ENCODE results near the gene SLPI. TPM values are rescaled to one million over a fixed set of nuclear protein-coding genes. Genes with fewer than 3 reads are reported as not detected.

SLPI gene, protein sequence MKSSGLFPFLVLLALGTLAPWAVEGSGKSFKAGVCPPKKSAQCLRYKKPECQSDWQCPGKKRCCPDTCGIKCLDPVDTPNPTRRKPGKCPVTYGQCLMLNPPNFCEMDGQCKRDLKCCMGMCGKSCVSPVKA
- 100 to 1,000 TPM in 1 of 3 donors, 10 to 100 TPM in 2; 29.9 to 132 (median 43.3) TPM for total RNA-seq
- long read RNA-seq, donor 1, partial matches to known transcripts: 0 of 2 reads
- long read RNA-seq, donor 1, other reads (novel, unspliced or antisense): 0 of 2 reads
- long read RNA-seq, donor 2, transcript SLPI-201 (4 exons, 596 nt): major isoform, 11 of 12 reads
- long read RNA-seq, donor 2, partial matches to known transcripts: 1 of 12 reads
- long read RNA-seq, donor 2, other reads (novel, unspliced or antisense): 0 of 12 reads

DNA sequence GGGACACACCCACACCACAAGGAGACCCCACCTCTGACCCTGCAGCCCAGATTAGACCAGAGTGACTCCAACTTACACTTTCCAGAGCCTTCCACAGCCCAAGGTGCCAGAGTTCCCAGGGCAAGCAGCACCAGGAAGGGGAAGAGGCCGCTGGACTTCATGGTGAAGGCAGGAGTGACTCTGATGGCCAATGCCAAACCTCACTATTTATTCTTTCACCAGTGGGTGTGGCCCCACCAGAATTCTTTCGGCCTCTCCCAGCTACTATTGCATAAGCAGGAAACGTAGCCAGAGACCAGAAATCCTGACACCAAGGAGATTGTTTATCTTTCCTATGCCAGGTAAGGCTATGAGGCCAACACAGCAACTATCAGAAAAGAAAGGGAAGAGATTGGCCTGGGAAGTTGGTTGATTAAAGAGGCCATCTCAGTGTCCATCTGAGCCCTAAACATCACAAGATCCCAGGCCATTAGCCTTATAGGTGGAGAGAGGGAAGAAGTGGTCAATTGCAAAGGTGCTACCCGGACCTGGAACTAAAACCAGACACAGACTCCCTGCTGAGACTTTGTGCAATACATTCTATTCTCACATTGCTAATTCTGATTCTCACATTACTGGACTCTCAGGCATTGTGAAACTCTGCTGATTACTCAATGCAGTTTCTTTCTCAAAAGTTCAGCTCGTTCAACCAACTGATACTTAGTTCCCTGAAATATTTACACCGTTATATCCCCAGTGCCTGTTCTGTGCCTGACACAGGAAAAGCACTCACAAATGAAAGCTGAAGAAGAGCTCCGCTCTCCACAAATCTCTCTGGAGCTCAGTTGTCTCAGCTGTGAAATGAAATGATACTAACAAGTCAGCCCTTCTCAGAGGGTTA lies at the start of gene SLPI:
TSS of gene SLPI (minus strand) at position 182 of the 880 bp plus-strand sequence. CDS start at position 161, 21 bp downstream.
- intact Hi-C loops (cut with DNase I, micrococcal nuclease): no loop called here
- no peaks in the 10 kb centered on the region for H3K36me3 ChIP-seq (ENCODE audit: low read depth)
- DNase-seq (peak; percentile 66 to 73 (median 70)), ATAC-seq (peak; percentile 97)
- no peaks in the 10 kb centered on the region for H3K9me3 ChIP-seq
- peaks cover 13% of the 10 kb centered on the region for H3K4me1 ChIP-seq (ENCODE audit: low read depth)
- no peak within 1 kb of the TSS for H3K4me3 ChIP-seq
- TF ChIP-seq, protein P1, sequence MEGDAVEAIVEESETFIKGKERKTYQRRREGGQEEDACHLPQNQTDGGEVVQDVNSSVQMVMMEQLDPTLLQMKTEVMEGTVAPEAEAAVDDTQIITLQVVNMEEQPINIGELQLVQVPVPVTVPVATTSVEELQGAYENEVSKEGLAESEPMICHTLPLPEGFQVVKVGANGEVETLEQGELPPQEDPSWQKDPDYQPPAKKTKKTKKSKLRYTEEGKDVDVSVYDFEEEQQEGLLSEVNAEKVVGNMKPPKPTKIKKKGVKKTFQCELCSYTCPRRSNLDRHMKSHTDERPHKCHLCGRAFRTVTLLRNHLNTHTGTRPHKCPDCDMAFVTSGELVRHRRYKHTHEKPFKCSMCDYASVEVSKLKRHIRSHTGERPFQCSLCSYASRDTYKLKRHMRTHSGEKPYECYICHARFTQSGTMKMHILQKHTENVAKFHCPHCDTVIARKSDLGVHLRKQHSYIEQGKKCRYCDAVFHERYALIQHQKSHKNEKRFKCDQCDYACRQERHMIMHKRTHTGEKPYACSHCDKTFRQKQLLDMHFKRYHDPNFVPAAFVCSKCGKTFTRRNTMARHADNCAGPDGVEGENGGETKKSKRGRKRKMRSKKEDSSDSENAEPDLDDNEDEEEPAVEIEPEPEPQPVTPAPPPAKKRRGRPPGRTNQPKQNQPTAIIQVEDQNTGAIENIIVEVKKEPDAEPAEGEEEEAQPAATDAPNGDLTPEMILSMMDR (IDR thresholded peaks at IDR 0.05): no peak

DNA sequence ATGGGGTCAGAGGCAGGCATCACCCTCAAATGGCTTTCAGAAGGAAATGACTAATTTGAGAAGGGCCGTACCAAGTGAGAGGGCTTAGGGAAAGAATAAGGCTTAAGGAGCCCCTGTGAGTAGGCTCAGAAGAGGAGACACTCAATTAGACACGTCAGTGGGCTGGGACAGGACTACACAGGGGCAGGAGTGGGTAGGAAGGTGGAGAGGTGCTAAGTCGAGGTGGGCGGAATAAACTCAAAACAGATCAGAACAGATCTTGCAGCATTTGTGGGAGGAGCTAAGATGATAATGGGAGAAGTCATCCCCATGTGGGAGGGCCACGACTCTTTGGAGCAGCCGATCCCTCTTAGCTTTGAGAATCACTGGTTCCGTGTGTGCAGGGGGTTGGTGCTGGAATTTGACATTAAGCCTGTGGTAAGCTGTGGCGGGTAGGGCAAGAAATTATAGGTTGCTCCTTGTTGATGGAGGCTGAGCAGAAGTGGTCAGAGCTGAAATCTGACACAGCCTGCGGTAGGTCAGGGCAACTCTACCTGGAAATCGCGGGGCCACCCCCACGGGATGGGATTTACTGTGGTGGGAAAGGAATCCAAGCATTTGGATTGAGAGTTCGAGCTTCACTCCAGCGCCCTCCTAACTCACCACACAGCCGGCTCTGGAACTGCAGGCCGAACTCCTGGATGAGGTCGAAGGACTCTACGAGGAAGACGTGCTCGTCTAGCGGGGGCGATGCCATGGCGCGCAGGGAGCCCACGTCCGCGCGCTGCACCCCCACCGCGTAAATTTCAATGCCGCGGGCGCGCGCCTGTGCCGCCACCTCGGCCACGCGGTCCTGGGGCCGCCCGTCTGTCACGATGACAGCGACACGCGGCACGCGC lies 49.5 kb upstream of the SLPI start:
- Histone ChIP-seq H3K4me3 (no peak overlapping the region), H3K4me1 (ENCODE audit: low read depth) (no peaks in the 10 kb centered on the region), H3K9me3 (no peaks in the 10 kb centered on the region), H3K36me3 (ENCODE audit: low read depth) (no peaks in the 10 kb centered on the region)
- TF ChIP-seq, protein P1 (IDR thresholded peaks at IDR 0.05): no peak
- no peak for DNase-seq
- no peak for ATAC-seq
- intact Hi-C loops (cut with DNase I, micrococcal nuclease): no loop called here

DNA sequence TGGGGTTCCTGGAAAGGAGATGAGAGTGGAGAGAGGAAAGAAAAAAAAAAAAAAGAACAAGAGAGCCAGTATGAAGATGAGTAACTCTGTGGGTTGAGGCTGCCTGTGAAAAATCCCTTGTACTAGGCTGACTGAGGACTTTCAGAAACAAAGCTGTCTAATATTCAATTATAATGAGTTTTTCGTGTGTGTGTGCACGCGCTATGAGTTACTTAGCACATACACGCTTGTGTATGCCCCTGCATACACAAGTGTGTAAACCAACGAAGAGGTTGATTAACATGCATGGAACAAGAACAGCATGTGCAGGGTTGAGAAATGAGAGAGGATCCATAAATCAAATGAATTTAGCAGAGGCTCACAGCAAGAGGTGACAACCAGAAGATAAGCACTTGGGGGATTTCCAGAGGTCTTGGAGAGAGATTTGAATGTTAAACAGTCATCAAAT lies 47.5 kb upstream of the SLPI start:
- Histone ChIP-seq H3K4me3 (no peak overlapping the region), H3K9me3 (no peaks in the 10 kb centered on the region), H3K36me3 (ENCODE audit: low read depth) (no peaks in the 10 kb centered on the region), H3K4me1 (ENCODE audit: low read depth) (no peaks in the 10 kb centered on the region)
- TF ChIP-seq, protein P1 (IDR thresholded peaks at IDR 0.05): no peak
- ATAC-seq (no peak), DNase-seq (no peak)
- intact Hi-C loops (cut with DNase I, micrococcal nuclease): no loop called here

DNA sequence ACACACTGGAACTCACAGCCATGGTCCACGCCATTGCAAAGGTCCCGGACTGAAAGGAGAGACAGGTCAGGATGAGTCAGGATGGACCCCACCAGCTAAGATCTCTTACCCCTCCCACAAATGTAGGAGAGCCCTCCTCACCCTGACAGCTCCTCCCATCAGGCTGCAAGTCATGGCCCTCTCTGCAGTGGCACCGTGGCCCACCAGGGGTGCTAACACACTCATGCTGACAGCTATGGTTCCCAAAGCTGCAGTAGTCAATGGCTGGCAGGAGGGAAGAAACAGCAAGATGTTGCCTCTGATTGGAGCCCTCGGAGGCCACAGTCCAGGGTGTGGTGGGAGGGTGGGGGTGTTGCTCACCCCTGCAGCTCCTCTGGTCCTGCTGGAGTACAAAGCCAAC lies 46.6 kb upstream of the SLPI start:
- DNase-seq (no peak), ATAC-seq (peak; percentile 65)
- H3K4me3 ChIP-seq: no peak overlapping the region
- H3K9me3 ChIP-seq: no peaks in the 10 kb centered on the region
- intact Hi-C loops (cut with DNase I, micrococcal nuclease): no loop called here
- TF ChIP-seq, protein P1 (IDR thresholded peaks at IDR 0.05): no peak
- H3K36me3 ChIP-seq (ENCODE audit: low read depth): no peaks in the 10 kb centered on the region
- no peaks in the 10 kb centered on the region for H3K4me1 ChIP-seq (ENCODE audit: low read depth)

DNA sequence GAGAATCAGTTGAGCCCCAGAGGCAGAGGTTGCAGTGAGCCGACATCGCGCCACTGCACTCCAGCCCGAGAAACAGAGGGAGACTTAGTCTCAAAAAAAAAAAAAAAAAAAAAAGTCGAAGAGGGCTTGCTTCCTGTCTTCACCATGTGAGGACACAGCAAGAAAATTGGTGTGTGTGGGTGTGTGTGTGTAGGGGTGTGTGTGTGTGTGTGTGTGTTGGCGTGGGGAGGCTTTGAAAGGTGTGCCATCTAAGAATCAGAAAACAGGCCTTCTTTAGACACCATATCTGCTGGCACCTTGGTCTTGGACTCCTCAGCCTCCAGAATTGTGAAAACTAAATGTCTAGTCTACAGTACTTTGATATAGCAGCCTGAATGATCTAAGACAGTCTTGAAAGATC lies 45.4 kb upstream of the SLPI start:
- Histone ChIP-seq H3K9me3 (no peaks in the 10 kb centered on the region), H3K4me1 (ENCODE audit: low read depth) (no peaks in the 10 kb centered on the region), H3K4me3 (no peak overlapping the region), H3K36me3 (ENCODE audit: low read depth) (no peaks in the 10 kb centered on the region)
- TF ChIP-seq, protein P1 (IDR thresholded peaks at IDR 0.05): no peak
- intact Hi-C loops (cut with DNase I, micrococcal nuclease): no loop called here
- DNase-seq (no peak), ATAC-seq (no peak)

Measured in mucosa of descending colon (tissue), 3 donors.